ENCODE data around the gene SOD1.

SOD1 gene

DNA sequence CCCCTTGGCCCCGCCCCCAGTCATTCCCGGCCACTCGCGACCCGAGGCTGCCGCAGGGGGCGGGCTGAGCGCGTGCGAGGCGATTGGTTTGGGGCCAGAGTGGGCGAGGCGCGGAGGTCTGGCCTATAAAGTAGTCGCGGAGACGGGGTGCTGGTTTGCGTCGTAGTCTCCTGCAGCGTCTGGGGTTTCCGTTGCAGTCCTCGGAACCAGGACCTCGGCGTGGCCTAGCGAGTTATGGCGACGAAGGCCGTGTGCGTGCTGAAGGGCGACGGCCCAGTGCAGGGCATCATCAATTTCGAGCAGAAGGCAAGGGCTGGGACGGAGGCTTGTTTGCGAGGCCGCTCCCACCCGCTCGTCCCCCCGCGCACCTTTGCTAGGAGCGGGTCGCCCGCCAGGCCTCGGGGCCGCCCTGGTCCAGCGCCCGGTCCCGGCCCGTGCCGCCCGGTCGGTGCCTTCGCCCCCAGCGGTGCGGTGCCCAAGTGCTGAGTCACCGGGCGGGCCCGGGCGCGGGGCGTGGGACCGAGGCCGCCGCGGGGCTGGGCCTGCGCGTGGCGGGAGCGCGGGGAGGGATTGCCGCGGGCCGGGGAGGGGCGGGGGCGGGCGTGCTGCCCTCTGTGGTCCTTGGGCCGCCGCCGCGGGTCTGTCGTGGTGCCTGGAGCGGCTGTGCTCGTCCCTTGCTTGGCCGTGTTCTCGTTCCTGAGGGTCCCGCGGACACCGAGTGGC lies at the start of gene SOD1:
TSS of gene SOD1 (plus strand) at position 158 of the 723 bp plus-strand sequence. CDS start at position 235, 77 bp downstream.
- Histone ChIP-seq H3K9me3 (no peaks in the 10 kb centered on the region), H3K27me3 (no peaks in the 10 kb centered on the region), H3K4me3 (peak within 1 kb of the TSS; percentile 96 to 99), H3K4me1 (peaks cover 0 to 46% (median 27%) of the 10 kb centered on the region in 4 donors), H3K36me3 (peaks cover 0 to 22% (median 9%) of the 10 kb centered on the region in 3 donors), H3K27ac (peak within 1 kb of the TSS; percentile 93 to 96)
- intact Hi-C loops (cut with DNase I; ENCODE audit: low total_unique reads), result loop anchor here (2.0 kb wide), 1 partner anchor 71 kb away; no protein-coding TSS in a partner anchor
- TF ChIP-seq, protein P1, sequence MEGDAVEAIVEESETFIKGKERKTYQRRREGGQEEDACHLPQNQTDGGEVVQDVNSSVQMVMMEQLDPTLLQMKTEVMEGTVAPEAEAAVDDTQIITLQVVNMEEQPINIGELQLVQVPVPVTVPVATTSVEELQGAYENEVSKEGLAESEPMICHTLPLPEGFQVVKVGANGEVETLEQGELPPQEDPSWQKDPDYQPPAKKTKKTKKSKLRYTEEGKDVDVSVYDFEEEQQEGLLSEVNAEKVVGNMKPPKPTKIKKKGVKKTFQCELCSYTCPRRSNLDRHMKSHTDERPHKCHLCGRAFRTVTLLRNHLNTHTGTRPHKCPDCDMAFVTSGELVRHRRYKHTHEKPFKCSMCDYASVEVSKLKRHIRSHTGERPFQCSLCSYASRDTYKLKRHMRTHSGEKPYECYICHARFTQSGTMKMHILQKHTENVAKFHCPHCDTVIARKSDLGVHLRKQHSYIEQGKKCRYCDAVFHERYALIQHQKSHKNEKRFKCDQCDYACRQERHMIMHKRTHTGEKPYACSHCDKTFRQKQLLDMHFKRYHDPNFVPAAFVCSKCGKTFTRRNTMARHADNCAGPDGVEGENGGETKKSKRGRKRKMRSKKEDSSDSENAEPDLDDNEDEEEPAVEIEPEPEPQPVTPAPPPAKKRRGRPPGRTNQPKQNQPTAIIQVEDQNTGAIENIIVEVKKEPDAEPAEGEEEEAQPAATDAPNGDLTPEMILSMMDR (IDR thresholded peaks at IDR 0.05), result peak in 1 of 2 experiments; percentile 20
- DNase-seq, result peak; percentile 94 to 97

DNA sequence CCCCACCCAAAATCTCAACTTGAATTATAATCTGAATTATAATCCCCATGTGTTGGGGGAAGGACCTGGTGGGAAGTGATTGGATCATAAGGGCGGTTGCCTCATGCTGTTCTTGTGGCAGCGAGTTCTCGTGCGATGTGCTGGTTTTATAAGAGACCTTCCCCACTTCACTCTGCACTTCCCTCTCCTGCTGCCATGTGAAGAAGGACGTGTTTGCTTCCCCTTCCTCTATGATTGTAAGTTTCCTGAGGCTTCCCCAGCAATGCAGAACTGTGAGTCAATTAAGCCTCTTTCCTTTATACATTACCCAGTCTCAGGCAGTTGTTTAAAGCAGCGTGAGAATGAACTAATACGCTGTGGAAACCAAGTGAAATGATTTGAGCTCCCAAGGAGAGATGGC lies 48.0 kb upstream of the SOD1 start:
- Histone ChIP-seq H3K4me3 (no peak overlapping the region), H3K27ac (no peak overlapping the region), H3K4me1 (no peaks in the 10 kb centered on the region), H3K36me3 (no peaks in the 10 kb centered on the region), H3K27me3 (peaks cover 0 to 15% of the 10 kb centered on the region in 2 donors), H3K9me3 (no peaks in the 10 kb centered on the region)
- intact Hi-C loops (cut with DNase I; ENCODE audit: low total_unique reads), result no loop called here
- TF ChIP-seq, protein P1 (IDR thresholded peaks at IDR 0.05), result no peak
- DNase-seq, result no peak

DNA sequence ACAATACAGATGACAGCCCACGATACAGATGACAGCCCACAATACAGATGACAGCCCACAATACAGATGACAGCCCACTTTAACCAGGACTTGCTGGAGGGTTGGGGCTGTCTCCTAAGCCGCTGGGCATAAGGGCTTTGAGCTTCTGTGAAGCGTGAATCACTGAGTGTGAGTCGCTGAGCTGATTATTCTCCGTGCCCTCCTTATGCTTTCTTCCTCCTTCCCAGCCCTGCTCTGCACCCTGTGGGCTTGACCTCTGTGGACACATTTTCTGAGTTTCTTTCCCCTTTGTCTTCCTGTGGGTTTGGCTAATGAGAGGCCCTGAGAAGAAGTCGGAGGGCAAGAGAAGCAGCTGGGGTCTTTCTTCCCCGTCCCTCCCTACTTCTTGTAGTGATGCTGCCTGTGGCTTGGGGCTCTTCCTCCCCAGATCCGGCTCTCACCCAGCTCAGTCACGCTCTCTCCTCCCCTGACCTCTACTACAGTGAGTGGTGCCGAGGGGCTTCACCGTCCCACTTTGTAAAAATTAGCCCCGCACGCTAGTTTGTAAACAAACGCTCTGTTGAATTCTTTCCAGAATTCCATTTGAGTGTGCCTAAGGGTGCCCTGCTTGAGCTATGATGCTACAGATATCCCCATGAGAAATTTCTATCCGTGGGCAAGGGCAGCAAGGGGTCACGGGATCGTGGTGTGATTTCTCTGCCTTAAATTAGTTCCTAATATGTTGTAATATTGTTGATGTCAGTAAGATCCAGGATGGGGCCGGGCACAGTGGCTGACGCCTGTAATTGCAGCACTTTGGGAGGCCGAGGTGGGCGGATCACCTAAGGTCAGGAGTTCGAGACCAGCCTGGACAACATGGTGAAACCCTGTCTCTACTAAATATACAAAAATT lies 46.4 kb upstream of the SOD1 start:
- Histone ChIP-seq H3K27ac (no peak overlapping the region), H3K27me3 (peaks cover 0 to 15% of the 10 kb centered on the region in 2 donors), H3K9me3 (no peaks in the 10 kb centered on the region), H3K4me1 (no peaks in the 10 kb centered on the region), H3K36me3 (no peaks in the 10 kb centered on the region), H3K4me3 (no peak overlapping the region)
- no peak for DNase-seq
- TF ChIP-seq, protein P1 (IDR thresholded peaks at IDR 0.05), result no peak
- intact Hi-C loops (cut with DNase I; ENCODE audit: low total_unique reads), result no loop called here

DNA sequence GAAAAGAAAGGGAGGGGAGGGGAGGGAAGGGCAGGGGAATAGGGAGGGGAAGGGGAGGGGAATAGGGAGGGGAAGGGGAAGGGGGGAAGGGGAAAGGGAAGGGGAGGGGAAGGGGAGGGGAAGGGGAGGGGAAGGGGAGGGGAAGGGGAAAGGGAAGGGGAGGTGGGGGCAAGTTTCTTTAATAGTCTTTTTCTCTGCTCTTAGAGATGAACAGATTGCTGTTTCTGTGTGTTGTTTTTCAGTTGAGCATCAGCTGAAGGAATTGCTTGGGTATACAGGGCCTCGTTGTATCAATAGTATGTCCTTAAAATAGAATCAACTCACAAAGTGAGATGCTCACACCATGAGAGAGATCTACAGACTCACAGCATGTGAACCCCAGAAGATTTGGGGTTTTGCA lies 44.8 kb upstream of the SOD1 start:
- Histone ChIP-seq H3K4me1 (no peaks in the 10 kb centered on the region), H3K27me3 (peaks cover 0 to 15% of the 10 kb centered on the region in 2 donors), H3K9me3 (no peaks in the 10 kb centered on the region), H3K36me3 (no peaks in the 10 kb centered on the region), H3K27ac (no peak overlapping the region), H3K4me3 (no peak overlapping the region)
- DNase-seq, result no peak
- TF ChIP-seq, protein P1 (IDR thresholded peaks at IDR 0.05), result no peak
- intact Hi-C loops (cut with DNase I; ENCODE audit: low total_unique reads), result no loop called here

DNA sequence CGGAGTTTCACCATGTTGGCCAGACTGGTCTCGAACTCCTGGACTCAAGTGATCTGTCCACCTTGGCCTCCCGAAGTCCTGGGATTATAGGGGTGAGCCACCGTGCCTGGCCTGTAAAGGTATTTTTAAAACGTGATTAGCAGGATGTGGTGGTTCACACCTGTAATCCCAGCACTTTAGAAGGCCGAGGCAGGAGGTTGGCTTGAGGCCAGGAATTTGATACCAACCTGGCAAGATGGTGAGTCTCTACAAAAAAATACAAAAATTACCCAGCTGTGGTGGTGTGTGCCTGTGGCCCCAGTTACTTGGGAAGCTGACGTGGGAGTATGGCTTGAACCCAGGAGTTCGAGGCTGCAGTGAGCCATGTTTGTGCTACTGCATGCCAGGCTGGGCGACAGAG lies 43.3 kb upstream of the SOD1 start:
- Histone ChIP-seq H3K4me1 (no peaks in the 10 kb centered on the region), H3K36me3 (no peaks in the 10 kb centered on the region), H3K9me3 (no peaks in the 10 kb centered on the region), H3K4me3 (no peak overlapping the region), H3K27ac (no peak overlapping the region), H3K27me3 (peaks cover 0 to 12% of the 10 kb centered on the region in 2 donors)
- TF ChIP-seq, protein P1 (IDR thresholded peaks at IDR 0.05), result no peak
- DNase-seq, result no peak
- intact Hi-C loops (cut with DNase I; ENCODE audit: low total_unique reads), result no loop called here
